Bone marrow (tissue), 2 donors: ENCODE results near the gene CFAP65.

ENCODE experiments used
- DNase-seq, 2 donors: peaks; one replicate each; lab custom pipeline; 2025; lab: John Stamatoyannopoulos, UW

Gene CFAP65

DNA sequence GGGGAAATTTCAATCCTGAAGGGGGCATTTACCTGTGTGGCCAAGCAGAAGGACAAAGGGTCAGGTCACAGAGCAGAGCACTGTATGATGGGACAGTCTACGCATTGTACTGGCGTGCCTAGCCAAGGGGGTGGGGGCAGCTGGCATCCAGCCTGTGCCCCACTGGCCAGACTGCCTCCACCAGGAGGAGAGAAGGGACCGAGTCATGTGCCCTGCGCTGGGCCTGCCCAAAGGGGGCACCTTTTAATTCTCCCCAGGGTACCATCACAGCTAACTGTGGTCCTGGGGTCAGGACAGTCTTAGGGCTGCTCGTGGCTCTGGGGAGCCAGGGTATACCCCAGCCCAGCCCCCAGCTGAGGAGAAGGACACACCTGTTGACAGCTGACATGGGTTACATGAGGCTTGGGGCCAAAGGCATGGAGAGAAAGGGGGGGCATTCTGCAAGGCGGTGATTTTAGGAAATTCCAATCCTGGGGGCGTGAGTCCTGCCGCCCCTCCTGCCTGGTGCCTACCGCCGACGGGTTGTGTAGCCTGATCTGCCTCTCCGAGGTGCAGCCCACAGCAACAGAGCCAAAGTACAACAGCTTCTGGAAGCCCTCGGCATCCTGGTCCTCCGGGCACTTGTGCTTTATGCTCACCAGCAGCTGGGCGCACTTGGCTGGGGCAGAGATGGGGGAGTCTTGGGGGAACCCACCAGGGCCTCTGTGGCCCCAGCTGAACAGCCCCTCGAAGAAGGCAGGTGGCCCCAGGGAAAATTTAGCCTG is 11.0 kb downstream of the CFAP65 start:
- DNase-seq: no peak

DNA sequence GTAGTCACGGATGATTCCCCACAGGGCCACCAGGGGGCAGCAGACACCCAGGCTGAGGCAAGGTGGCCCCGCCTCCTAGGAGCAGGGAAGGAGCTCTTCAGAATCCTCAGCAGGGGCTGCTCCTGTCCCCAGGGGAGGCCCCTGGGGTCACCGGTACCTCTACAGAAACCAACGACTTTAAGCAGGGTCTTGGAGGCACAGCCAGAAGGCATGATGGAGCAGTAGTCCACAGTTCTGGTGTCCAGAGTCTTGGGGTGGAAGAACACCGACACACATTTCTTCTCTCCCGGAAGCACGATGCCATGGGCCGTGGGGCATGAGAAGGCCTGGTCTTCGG is 11.5 kb downstream of the CFAP65 start:
- DNase-seq: peak; percentile 42 to 44

DNA sequence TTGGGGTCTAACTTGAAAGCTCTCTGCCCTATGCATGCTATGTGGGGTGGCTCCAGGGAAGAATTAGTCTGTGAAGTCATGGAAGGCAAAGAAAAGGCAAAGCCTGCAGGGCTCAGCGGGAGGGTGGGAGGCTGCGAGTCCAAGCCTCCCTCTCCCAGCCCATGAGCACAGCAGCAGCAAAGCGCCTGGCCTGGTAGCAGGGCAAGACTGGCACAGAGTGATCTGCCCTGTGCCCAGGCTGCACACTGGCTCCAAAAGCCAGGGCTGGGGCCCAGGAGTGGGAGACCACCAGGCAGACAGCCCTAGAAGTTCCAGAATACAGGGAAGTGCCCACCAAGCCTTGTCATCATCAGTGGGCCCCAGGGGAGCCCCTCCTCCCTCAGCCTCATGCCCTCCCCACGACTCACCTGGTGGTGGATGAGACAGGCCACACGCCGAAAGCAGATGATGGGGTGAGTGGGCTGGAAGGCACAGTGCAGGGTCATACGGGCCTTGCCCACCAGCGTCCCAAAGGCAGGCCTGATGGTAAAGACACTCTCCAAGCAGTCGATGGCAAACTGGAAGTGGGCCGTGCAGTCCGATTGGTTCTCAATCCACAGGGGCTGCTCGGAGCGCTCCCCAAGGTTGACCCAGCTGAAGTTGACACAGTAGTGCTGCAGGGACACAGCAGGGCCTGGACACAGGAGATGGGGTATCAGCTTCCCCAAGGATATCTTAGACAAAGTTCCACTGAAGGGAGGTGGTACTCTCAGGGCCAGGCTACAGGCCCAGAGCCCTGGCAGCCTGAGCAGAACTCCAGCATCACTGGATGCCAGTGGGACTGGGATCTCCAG is 12.1 kb downstream of the CFAP65 start:
- DNase-seq: no peak

DNA sequence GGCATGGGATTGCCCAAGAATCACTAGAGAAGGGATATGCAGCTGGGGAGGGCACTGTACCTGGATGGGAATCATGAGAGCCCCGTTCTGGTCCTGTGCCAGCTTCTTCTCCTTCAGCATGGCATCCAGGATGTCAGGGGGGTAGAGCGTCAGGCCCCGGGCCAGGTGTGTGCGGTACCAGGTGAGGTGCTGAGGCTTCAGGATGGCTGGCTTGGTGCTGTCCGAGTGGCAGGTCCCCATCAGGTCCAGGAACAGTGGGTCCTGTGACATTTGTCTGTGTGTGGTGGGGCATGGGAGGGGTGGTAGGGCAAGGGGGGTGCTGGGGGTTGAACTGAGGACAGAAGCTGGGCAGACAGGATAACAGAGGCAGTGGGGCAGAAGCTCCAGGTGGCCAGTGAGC is 13.2 kb downstream of the CFAP65 start:
- no peak for DNase-seq

DNA sequence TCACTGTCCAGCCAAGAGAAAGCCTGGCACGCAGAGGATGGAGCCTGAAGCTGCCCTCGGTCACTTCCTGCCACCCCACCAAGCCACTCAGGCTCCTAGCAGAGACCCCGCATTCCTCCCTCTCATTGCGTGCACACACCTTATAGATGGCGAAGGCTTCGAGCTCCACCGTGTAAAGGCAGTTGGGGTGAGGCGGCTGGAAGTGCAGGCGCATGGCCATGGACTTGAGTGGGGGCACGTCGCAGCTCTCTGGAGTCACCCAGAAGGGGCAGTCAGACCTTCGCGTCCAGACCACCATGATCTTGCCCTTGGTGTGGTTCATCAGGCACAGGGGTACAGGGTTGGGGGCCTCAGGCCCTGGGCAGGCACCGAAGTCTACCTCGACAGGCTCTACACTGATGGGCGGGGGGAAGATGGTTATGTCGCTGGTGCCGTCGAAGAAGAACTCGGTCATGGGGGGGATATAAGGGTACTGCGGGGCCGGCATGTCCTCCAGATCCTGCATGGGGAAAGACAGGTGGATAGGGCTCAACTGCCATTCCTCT is 13.7 kb downstream of the CFAP65 start:
- no peak for DNase-seq

DNA sequence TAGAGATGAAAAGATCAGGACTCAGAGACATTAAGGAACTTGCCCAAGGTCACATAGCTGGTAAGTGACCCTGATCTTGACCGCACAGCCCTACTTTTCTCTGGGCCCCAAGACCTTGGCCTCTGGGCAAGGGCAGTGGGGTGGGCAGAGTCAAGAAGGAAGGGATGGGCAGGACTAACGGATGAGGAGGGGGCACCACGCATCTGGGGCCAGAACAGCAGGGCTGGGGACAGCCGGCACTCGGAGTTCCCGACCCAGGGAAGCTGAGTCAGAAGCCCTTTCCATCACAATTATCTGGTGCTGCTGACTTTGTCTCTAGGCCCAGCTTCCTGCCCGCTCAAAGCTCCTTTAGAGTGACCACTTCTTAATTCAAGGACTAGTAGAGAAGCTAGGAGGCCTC is 14.4 kb downstream of the CFAP65 start:
- no peak for DNase-seq

DNA sequence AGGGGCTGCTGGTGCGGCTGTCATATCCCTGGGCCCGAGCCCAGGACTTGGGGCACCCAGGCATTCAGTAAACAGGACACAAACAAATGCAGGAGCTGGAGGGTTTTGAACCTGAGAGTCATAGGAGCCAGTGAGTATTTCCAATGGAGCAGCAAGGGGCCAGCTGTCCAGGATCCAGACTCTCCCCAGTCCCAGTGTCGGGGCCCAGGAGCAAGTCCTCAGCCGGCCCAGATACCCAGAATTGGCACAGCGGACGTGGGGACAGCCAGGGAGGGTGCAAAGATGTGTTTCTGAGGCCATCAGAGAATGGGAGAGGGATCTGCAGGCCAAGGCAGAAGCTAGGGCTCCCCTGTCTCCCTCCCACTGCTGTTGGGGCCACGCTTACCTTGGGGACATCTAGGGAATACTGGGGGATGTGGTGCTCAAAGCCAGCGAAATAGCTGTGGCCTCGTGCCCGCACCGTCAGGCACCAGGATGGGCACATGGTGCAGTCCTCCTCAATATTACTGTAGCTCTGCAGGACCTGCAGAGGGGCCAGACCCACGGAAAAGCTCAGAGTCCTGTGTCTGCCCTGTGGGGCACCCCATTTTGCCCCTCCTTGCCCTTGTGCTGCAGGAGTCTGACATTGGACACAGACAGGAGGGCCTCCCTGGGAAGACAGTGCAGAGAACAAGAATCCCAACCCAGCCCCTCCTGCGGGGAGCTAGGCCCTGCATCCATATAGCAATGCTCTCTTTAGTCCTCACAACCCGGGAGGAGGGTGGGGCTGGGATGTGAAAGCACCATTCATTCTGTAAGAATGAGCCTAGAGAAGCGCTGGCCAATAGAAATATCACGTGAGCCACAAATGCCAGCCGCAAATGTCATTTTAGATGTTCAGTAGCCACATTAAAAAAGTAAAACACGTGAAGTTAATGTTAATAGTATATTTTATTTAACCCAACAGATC is 15.4 kb downstream of the CFAP65 start:
- no peak for DNase-seq

DNA sequence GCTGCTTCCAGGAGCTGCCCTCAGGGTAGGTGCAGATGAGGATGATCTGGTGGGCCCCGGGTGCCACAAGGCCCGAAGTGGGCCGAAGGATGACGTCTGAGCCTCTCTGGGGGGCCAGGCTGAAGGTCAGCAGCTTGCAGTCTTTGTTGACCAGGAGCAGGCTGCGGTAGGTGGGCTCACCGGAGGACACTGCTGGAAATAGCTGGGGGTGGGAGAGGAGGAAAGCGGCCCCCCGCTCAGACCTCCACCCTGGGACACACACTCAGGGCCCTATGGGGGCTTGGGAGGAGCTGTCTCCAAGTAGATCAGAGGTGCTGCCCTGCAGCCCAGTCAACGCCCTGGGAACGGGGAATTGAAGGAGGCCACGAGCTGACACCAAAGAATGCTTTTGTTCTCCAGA is 17.3 kb downstream of the CFAP65 start:
- DNase-seq: no peak

DNA sequence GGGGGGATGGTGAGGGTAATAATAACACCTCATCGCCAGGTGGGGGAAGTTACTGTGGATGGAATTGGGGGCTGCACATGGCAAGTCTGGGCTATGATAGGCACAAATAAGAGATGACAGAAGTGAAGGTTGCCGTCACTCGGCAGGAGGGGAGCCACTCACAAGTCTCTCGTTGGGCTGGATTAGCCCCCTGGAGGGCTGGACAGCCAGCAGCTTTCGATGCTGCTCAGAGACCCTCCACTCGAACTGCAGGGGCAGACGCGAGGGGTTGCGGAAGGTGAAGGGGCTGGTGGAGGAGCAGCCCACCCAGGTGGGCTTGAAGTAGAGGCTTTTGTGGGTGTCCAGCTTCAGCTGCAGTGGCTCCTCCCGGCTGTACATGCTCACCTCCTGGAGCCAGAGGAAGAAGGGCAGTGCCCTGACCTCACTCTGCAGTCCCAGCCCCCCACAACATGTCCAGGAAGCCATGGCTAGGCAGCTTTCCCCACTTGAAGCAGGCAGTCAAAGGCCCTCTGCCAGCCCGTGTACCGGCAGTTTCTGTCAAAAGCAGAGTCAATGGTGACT is 18.2 kb downstream of the CFAP65 start:
- DNase-seq: no peak

DNA sequence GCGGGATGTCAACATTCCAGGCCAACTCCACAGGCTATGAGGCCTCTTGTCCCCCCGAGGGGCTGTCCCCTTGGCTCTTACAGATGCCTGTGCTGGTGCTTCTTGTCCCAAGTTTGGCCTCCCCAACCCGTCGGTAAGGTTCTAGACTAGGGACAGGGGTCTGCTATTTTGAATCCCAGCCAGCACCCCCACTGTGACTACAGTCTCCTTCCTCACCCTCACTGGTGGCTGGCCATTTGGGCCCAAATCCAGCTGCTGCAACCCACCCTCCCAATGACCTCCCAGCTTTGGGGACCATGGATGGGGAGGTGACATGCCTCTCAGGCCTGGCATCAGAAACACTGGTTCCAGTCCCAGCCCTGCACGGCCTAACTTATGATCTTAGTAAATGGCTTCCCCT is 18.7 kb downstream of the CFAP65 start:
- no peak for DNase-seq

DNA sequence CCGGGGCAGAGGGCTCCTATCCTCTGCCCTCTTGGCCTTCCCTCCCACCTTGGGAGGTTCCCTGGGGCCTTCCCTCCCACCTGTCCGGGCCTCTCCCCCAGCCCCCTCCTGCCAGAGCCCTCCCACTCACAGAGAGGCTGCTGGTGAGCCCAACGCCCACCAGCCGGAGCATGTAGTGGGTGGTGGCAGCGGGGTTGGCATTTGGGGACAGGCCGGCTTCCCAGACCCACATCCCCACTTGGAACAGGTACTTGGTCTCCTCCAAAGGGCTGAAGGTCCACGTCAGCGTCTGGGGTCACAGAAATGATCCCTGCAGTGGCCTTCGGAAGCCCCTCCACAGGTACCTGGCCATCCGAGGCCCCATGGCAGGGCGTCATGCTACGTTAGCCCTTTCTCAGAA is 19.3 kb downstream of the CFAP65 start:
- no peak for DNase-seq

DNA sequence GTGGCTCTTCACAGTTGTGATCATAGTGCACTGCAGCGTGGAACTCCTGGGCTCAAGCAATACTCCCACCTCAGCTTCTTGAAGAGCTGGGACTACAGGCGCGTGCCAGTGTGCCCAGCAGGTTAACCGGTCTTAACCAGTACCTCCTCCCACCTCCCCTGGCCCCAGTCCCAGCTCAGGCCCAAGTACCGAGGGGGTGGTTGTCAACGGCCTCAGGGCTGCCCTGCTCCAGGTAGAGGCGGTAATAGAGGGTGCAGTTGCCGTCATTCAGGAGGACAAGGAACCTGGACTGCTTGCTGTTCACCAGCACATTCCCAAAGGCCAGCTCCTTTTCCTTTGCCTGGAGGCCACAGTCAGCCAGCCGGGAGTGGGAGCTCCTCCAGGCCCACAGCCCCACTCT is 19.7 kb downstream of the CFAP65 start:
- no peak for DNase-seq

DNA sequence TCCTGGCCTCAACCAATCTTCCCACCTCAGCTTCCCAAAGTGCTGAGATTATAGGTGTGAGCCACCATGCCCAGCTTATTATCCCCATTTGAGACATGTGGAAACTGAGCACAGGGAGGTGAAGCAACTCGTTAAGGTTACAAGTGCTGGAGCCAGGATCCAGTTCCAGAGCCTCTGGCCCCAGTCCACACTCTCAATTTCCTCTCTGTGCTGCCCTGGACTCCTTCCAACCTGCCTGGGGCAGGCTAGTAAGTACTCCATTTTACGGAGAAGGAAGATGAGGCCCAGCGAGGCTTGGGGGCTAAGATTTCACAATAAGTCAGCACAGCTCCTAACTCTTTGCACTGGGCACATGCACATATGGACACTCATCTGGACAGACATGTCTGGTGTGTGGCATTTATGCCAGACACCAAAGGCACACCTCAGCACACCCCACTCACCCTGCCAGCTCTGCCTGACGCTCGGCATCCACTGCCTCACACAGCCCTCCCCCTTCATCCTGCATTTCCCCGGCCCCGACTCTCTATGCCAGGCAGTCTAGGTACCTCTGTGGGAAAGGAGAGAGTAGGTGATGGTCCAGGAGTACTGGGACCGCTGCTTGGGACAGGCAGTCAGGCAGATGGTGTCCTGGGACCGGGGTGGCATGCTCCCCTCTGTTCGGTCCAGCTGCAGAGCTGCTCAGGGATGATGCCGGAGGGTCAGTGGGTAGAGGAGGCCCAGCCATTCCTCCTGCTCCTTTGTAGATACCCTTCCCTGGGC is 20.5 kb downstream of the CFAP65 start:
- DNase-seq: no peak

DNA sequence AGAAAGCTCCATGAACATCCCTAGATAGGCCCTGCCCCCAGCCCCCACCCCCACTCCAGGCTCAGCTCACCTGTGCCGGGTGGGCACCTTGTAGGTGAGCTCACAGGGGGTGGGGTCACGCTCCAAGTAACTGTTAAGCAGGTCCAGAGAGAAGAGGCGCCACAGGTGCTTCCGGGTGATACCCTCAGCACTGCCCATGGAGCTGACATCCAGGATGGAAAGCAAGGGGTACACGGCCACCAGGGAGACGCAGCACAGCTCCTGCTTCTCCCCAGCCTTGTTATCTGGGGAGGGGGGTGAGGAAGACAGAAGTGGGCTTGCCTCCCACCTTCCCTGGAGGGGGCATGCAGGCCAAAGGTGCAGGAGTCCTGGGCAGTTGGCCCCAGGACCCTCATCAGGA is 21.9 kb downstream of the CFAP65 start:
- DNase-seq: no peak

DNA sequence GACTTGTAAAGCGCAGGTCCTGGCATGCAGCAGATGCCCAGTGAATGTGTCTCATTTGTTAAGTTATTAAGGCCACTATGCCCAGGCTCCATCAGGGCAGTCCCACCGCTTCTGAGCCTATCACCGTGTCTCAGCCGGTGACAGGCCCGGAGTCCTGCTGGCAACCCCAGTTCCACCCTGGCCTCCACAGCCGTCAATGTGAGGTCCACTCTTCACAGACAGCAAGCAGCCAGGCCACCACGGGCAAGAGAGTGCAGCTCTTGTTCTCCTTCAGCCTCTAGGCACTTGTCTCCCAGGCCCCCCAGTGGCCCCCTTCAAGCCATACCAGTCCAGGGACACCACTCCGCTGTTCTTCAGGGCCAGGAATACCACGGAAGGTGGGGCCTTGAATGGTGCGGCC is 22.6 kb downstream of the CFAP65 start:
- no peak for DNase-seq

DNA sequence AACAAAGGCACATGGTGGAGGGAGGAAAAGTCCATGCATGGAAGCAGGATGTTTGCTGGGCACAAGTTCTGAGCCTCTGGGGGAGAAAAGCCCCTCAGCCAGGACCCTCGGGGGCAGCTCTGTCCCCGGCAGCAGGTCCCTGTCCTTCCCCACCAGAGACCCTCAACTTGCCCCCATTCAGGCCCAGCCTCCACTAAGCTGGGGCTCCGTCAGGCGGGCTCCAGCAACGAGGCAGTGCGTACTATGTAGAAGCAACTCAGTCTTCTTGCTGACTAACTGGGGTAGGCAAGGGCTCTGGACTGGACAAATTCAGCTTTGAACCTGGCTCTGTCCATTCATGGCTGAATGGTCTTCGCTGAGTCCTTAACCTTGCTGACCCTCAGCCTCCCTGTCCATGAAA is 23.0 kb downstream of the CFAP65 start:
- DNase-seq: no peak

DNA sequence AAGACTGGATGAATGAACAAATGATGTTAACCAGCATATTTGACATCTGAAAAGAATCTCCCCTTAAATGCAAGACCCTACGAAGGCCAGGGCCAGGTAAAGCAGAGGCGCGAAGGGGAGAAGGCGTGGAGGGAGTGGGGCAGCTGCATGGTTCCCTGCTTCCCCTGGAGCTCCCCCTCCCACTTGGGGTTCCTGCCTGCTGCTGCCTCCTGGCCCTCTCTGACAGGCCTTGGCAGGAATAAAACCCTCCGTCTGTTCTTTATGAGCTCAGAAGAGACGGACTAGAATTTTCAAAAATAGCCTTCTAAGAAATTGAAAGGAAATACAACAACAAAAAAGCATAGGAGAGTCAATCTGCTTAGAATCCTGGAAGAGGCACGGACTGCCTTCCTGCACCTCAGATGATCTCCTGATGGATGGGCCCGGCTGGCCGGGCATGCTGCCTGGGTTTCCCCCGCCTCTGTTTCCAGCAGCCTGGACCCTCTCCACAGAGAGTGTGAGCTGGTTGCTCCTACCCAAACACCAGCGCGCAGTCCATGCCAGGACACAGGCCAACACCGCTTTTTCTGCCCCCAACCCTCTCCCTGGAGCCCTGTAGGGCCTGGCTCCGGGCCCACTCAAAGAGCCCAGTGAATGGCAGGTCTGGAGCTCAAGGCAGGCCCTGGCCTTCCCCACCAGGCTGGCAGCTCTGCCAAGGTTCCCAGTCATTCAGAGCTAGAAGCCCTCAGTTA is 23.9 kb downstream of the CFAP65 start:
- no peak for DNase-seq

DNA sequence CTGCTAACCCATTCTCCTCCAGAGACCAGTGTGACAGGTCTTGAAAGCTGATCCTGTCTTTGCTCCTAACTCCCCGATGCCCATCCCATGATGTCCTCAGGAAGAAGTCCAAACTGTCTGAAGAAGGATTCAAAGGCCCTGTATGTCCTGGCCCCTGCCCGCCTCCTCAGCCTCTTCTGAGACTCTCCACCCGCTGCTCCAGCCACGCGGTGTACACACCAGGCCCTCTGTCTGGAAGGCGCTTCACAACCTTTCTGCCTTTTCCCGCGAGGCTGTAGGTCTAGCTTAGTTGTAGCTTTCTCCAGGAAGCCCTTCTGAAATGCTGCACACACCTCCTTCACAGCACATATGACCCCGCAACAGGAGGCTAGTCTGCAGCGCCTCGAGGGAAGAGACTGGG is 24.6 kb downstream of the CFAP65 start:
- no peak for DNase-seq

DNA sequence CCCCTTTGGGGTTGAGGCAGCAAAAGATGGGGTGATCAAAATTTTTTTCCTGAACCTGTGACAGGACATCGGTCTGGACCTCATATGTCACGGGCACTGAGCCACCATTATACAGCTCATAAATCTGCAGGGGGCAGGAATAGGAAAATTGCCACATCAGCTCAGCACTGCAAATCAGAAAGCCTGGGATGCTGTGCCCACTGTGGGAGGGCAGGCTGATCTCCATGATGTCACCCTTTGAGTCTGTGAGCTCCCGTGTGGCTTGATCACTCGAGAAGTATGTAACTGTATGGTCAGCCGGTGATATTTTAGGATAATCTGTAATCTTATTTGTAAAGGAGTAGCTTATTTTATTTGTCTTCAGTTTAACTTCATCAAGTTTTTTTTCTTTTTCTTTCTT is 30.4 kb downstream of the CFAP65 start:
- no peak for DNase-seq

DNA sequence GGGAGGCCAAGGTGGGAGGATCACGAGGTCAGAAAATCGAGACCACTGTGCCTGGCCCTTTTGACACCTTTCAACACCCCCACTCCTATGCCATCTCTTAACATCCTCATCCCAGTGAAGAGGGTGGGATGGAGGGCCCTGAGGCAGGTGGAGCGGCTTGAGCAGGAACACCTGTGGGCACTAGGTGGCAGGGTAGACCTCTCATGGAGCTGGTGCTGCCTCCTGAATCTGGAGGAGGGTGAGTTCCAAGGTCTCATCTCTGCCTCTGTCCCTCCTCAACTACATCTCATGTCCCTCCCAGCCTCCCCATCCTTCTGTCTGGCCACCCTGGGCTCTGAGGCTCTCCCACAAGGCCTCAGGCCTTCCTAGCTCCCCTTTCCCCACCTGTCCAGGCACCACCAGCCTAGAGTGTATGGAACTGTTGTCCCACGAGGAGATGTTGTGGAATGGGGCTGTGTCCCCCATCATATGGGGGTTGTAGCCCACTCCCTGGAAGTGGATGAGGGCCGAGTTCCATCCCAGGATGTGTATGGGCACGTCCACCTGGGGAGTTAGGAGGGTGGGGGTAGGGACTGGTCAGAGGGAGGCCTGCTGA is 31.1 kb downstream of the CFAP65 start:
- no peak for DNase-seq
